ENCODE results near the gene CCDC178. TPM values are rescaled to one million over a fixed set of nuclear protein-coding genes. Genes with fewer than 3 reads are reported as not detected.

CCDC178 gene
- total RNA-seq, 1 experiment from 2014 or later, result not detected

DNA sequence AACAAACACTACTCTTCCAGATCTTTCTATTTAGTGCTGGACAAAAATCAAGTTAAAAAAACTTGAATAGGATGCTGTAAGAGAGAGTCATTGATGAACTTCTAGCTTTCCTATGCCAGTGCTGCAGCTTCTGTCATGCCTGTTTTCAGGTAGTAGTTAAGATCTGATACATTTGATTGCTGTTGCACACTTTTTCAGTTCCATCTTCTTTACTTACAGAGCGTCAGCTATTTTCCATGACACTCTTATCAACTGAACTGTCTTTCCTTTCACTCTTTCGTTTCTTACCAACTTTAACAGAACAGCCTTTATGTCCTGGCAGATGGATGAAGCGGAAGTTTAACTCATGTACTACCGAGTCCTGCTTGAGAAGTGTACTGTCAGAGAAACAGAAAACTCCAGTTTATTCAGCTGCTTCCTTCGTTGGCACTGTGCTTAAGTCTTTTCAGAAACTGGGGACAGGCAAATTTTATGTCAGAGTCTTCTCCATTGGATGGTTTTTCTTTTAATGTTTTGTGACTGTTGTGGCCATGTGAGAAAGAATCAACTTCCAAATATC is 521.8 kb downstream of the CCDC178 start:
- DNase-seq (ENCODE audit: low spot score), result no peak

DNA sequence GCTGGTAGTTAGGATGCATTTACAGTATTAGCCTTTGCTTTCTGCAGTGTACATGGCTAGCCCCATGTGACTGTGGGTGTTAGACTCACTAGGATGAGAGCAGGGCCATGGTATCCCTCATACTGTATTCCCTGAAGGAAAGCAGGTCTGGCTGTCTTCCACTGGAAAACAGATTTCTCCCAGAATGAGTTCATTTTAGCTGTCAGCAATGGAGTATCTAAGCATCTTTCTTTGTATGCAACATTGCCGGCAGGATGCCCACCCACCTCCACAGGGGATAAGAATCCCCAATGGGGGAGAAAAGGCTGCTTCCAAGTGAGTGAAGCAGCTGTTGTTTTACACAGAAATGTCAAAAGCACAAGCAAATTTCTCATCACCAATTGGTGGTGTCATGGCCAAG is 525.0 kb downstream of the CCDC178 start:
- DNase-seq (ENCODE audit: low spot score), result no peak

DNA sequence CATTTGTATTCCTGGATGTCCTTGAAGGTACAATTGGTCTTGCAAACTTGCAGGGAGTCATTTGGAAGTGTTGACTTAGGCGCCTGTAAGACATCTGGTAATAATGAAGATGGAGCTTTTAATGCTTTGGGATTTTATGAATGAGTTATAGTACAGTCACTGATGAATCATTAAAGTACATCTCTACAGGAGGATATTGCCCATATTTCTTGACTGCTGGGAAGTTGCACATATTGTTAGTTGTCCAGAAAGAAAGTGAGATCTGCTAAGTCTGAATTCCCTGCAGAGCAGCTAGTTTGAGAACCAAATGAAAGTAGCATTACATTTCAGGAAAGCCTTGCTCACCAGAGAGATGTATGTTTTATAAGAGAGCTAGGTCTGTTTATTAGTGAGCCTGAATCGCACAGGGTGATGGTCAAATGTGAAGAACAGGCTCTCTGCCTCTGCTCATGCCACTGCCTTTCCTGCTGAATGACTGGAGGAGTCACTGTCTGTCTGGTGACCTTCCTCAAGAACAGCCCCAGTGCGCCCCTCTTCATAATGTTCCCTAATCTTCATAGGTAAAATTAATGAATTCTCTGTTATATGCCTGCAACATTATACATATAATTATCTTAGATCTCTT is 528.7 kb downstream of the CCDC178 start:
- DNase-seq (ENCODE audit: low spot score), result no peak

DNA sequence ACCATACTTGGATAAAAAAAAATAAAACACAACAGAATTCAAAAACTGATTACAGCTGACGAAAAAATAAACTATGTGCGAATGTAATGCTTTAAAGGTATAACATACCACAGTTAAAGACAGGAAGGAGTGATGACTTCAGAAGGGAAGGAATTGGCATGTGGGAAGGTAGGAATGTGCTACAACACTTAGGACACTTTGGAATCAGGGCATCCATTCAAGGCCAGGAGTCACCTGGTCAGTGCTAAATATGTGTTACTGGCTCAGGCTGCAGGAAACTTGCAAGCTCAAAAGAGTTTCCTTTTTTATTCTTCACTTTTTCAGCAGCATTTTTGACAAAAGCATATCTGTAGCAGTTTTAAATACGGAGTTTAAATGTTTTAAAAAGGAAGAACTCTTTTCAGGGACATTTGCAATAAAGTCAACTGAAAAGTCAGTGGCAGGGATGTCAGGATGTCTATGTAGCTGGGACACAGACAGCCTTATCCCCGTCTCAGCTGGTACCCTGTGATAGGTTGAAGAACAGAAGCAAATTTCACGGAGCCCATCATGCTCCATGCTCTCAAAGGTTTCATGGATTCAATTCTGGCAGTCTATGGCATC is 529.7 kb downstream of the CCDC178 start:
- no peak for DNase-seq (ENCODE audit: low spot score)

DNA sequence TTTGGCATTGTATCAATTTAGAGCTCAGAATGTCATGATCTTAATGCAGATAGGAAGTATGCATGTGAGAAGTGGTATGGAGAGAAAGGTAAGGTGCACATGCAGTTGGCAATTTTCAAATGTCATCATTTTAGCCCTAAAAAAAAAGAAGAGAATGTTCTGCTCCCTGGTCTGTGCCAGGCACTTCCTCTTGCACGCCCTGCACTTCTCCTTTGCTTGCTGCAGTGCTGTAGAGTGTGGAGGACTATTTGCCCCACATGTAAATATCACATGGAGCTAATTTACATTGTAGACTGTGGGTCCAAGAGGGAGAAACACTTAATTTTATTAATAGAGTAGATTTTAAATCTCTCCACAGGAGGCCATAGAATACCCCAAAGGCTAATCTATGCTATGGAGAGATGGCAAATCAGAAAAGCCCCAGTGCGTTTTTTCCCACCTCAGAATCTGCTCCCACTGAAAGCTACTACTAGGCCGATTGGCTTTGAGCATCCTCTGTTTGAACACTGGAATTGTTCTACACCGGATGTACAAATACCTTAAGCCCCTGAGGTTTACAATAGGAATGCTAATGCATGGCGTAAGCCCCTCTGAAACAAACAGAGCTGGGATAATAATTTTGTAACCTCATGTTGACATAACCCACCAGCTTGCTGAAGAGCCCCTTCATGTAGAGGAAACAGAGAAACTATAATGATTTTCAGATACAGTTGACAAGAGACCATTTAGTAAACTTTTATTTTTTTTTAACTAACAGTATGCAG is 530.5 kb downstream of the CCDC178 start:
- DNase-seq (ENCODE audit: low spot score), result no peak

DNA sequence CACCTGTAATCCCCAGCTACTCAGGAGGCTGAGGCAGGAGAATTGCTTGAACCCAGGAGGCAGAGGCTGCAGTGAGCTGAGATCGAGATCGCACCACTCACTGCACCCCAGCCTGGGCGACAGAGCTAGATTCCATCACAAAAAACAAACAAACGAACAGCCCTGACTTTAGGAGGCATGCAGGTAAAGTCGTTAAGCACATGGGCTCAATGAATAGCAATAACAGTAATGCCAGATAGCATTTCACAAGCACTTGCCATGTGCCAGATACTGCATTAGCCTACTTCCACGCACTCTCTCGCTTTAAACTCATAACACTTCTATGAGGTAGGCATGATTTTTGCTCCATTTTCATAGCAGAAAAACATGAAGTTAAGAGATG is 532.1 kb downstream of the CCDC178 start:
- DNase-seq (ENCODE audit: low spot score), result no peak

DNA sequence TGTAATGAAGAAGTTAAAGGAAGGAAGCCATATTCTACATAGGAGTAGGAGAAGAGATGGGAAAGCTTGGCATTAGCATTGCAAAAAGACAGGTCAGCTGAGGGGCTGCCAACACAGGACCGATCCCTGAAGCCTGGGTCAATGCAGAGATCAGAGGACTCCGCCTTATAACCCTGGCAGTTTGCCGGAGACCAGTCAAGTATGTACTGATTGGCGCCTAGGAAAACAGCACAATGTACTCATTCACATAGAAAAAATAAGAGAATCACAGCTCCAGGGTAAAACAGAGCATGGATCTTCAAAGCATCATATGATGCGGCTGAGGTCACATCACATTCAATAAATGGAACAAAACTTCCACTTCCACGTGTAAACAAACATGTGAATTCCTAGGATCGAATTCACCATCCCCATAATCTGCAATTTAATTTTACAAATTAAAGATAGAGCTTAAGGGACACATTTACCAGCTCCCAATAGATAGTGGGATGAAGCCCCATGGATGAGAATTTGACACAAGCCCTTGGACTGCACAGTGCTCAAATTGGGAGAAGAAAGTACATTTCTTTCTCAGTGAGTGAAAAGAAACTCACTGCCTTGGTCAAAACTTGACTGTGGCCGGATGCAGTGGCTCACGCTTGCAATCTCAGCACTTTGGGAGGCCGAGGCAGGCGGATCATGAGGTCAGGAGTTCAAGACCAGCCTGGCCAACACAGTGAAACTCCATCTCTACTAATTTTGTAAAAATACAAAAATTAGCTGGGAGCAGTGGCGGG is 532.7 kb downstream of the CCDC178 start:
- DNase-seq (ENCODE audit: low spot score), result no peak

DNA sequence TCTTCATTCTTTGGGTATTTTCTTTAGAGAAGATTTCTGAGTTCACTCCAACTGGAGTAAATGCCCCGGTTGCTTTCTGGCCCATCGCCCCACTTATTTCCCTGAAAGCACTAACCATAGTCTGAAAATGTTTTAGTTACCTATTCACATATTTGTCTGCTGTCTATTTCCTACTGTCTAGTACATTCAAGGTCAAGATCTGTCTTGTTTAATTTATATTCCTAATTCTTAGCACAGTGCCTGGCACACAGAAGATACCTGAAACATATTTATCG is 533.3 kb downstream of the CCDC178 start:
- no peak for DNase-seq (ENCODE audit: low spot score)

DNA sequence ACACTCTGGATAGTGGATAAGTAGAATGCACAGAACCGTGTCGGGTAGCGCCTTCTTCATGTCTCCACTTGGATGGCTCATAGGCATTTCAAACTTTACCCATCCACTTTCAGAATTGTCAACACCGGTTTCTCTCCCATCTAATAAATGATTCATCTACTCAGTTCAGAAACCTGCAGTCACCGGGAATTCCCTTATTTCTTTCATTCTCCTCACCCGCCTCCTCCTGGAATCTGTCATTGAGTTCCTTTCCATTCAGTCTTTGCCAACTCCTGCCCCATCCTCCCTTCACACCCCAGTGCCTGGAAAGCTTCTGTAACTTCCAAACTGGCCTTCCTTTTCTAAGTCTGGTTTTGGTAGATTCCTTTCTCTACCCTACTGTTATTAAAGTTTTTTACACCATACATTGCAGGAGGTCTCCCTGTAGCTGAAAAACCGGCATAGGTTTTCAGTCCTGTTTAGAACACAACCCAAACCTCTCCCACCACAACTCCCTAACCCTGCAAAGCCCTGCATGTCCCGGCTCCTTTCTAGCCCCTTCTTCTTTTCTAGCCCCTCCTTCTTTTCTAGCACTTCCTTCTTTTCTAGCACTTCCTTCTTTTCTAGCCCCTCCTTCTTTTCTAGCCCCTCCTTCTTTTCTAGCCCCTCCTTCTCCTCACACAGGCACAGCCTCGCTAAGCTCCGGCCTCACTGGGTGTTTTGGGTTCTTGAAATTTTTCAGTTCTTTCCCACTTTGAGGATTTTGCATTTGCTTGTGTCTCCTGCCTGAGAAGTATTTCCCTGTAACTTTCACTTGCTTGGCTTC is 533.8 kb downstream of the CCDC178 start:
- DNase-seq (ENCODE audit: low spot score), result no peak

DNA sequence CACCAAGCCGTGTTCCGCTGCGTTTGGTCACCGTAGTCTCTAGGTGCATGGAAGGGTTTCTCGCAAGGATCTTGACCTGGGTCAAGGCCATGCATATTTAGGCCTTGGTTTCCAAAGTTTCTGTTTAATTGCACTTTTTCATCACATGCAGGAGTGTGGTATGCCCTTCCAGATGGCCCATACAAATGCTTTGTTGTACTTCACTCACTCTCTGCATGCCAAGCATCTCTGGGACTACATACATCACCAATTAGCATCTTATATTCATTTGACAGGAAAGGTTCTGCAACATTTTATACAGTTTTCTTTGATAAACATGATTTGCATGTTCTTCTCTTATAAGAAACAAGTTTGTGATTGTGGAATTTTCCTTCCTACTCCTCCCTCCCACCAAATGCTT is 534.9 kb downstream of the CCDC178 start:
- DNase-seq (ENCODE audit: low spot score), result no peak

DNA sequence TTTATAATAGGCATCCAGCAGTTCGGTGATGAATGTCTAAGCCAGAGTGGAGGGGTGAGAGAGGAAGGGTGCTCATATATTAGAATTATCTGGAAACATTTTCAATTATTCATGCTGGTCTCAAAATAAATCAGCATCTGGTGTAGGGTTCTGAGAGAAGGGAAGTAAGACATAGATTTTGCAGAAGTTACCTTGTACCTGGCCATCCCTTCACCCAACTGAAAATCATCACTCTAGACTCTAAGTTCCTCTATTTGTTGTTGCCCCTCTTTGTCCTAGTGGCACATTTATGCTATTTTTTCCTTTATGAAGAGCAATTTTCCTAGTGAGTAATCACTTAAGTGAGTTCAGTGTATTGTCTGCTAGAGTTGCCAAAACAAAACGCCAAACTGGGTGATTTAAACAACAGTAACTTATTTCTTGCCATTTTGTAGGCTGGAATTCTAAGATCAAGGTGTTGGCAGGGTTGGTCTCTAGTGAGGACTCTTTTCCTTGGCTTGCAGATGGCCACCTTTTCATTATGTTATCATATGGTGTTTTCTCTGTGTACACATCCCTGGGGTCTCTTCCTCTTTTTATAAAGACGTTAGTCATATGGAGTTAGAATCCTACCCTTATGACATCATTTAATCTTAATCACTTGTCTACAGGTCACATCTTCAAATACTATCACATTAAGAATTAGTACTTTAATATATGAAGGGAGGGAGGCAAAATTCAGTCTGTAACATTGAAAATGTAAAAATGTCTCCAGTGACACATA is 537.8 kb downstream of the CCDC178 start:
- no peak for DNase-seq (ENCODE audit: low spot score)

DNA sequence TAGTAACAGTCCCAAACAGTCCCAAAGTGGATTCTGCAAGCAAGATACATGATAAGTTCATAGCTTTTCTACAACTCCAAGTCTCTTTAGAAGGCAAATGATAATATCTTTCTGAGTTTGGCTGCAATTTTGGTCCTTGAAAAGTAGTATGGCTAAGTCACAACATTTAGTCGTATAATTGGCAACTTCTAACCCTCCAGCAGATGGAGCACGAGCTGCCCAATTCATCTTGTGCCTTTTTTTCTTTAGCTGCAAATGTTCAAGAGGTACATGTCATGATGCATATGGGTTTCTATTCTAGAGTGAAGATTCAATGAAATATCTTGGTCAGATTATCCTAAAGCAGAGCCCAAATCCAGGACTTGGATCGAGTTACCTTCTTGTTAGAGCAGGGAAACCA is 540.7 kb downstream of the CCDC178 start:
- DNase-seq (ENCODE audit: low spot score), result peak; percentile 6

DNA sequence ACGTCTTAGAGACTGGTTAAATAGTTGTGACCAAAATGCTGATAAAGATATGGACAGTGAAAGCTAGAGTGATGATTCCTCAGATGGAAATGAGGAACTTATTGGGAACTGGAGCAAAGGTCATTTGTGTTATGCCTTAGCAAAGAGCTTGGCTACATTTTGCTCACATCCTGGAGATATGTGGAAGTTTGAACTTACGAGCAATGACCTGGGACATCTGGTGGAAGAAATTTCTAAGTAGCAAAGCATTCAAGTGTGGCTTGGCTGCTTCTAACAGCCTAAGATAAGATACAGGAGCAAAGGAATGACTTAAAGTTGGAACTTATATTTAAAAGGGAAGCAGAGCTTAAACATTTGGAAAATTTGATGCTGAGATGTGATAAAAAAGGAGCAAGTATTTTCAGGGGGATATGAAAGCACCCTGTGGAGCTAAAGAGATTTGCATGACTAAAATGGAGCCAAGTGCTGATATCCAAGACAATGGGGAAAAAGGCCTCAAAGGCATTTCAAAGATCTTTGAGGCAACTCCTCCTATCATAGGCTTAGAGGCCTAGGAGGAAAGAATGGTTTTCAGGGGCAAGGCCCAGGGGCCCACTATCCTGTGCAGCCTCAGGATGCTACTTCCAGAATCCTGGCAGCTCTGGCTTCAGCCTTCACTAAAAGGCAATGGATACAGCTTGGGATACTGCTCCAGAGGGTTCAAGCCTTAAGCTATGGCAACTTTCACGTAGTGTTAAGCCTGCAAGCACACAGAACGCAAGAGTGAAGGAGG is 543.6 kb downstream of the CCDC178 start:
- DNase-seq (ENCODE audit: low spot score), result no peak

DNA sequence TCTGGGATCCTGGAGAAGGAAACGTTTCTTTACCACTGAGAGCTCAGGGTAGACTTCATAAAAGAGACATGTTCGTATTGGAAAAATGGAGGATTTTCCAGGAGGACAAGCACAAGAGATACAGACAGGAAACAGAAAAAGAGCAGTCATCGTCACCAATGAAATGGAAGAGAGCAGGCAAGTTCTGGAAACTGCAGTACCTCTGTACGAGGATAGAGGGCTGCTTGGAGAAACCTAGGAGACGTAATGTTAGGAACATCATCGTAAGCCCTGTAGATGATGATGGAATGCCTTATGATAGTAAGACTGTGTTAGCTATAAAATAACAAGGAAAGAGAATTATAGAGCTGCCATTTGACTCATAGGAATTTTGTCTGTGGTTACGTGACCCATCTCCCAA is 546.6 kb downstream of the CCDC178 start:
- peak; percentile 36 for DNase-seq (ENCODE audit: low spot score)

DNA sequence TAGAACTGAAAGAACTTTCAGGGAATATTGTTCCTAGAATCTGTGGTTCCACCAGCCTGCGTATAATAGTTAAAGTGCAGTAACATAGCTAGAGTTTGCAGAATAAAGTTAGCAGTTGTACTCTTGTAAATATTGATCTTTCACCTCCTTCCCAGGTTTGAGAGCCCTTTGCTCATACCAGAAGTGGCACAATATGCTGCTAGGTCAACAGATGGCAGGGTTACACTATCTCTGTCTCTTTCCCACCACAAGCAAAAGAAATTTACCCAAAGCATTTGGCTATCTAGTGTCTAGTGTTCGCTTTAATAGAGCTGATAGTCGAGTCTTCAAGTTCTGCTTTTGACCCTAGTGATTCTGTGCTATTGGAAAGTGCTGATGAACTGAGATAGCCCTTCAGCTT is 548.7 kb downstream of the CCDC178 start:
- DNase-seq (ENCODE audit: low spot score), result no peak

DNA sequence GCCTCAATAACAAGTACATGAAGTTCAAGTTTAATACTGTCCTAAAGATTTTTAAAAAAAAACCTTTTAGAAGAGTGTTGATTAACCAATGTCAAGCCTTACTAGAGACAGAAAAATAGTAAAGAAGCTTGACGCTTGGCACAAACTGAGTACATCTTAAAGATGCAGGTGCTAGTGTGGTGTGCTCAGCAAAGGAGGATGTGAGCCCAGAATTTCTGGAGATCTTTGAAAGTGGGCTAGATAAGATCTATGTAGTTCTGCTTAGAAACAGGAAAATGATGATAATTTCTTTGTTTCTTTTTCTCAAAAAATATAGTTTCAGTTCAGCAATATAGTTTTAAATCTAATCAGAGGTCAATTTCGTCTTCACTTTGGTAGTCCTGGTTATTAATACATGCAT is 549.4 kb downstream of the CCDC178 start:
- DNase-seq (ENCODE audit: low spot score), result no peak

DNA sequence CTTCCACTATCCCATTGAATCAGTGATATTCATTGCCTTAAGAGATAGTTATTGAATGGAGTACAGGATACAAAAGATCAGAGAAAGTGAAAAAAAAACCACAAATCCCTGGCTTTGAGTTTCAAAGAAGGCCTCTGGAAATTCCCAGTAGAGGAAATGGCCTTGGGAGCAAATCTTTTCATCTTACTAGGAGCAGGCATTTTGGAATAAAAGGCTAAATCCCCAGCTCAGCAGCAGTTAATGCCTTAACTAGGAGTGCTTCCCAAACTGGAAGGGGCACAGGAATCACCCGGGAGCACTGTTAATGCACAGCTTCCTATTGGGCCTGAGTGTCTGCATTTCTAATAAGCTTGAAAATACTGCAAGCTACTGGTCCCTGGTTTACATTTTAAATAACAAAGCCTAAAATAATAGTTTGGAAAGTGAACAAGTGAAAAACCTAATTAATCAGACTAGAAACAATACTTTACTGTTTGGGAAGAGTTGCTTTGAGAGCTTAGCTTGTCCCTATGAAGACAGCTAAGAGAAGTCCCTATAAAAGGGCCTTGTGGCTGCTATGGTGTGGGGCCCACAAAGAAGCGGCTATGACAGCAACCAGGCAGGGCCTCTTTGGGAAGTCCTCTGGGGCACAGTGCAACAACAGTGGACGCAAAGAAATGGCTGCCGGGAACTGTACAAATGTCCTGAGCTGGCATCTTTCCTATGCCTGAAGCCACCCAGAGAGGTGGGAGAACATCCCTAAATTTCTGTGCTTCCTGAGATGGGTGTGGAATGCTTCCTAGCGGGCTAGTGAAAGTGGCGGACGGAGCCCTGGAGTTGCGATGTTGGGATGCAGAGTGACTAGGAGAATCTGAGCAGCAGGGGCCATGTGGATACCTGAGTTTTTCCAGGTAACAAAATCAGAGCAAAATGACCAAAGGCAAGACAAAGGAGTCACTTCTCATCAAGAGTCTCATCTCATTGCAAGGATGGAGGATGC is 550.6 kb downstream of the CCDC178 start:
- DNase-seq (ENCODE audit: low spot score), result no peak

DNA sequence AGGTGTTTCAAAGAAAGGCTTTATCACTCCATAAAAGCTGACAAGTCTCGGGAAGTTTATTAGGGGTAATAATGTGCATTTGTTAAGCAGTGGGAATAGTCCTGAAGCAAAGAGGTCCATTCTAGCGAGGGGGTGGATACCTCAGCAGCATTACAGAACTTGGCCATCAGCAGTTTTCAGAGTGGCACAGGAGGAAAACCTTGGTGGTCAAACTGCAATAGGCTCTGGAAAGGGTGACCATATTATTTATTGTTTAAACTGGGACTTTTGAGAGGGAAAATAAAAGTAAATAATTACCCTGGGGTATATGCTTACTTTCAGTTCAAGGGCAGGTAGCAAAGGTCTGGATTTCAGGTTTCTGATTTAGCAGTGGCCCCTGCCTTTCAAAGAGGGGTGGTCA is 552.2 kb downstream of the CCDC178 start:
- no peak for DNase-seq (ENCODE audit: low spot score)
